Endothelial cell of umbilical vein (primary cell): Measurements from ENCODE around the gene TWIST2. TPM values are rescaled to one million over a fixed set of nuclear protein-coding genes. Genes with fewer than 3 reads are reported as not detected.

ENCODE experiments used
- BruUV-seq: library from RNA; stranded (reverse); fragments of 400-500 nt; replicated peaks from 2 replicates; lab custom pipeline; 2021; lab: Mats Ljungman, UMichigan
- CTCF ChIA-PET: fragments of 300-600, 350-600 bp; sonication (Branson Sonifier 250); formaldehyde crosslinking; loops from one replicate; lab custom pipeline; 2021; ENCODE audit warnings: antibody characterized with exemption, inconsistent platforms; lab: Charles Lee
- POLR2A ChIA-PET: fragments of 300-600, 350-600 bp; sonication (Branson Sonifier 250); formaldehyde crosslinking; loops from one replicate; lab custom pipeline; 2021; ENCODE audit warnings: antibody characterized with exemption, inconsistent platforms; lab: Charles Lee
- DNase-seq: peaks from one replicate; pipeline ENCODE4 v3.0.0-alpha.2; 2011; ENCODE audit warnings: low read depth, low spot score
- FAIRE-seq: peaks from 2 replicates; lab custom pipeline; 2011; peaks lifted over from hg19 to GRCh38; lab: Jason Lieb, UNC
- H2AFZ ChIP-seq: 2 replicates; pipeline ENCODE4 v1.6.0; 2012; ENCODE audit warnings: low read depth, low read length, control low read depth, inconsistent platforms
- H3K27ac ChIP-seq: 2 replicates; pipeline ENCODE4 v1.5.1; 2011; ENCODE audit warnings: low read depth, mild to moderate bottlenecking, control low read depth, low read length, moderate library complexity; ENCODE audit not compliant: insufficient read depth
- H3K27me3 ChIP-seq, 2 experiments: 2 replicates each; pipeline versions ENCODE4 v1.6.0 to v1.6.1; 2011; ENCODE audit warnings: low read length in 2 of 2, mixed read lengths in 1 of 2; ENCODE audit not compliant: control insufficient read depth in 2 of 2, insufficient read depth in 2 of 2
- H3K36me3 ChIP-seq, 2 experiments: 2 replicates in 1 of 2; 3 replicates in 1 of 2; pipeline ENCODE4 v1.5.1; 2011; ENCODE audit warnings: low read length in 2 of 2, mild to moderate bottlenecking in 1 of 2, moderate library complexity in 1 of 2; ENCODE audit not compliant: control insufficient read depth in 2 of 2, insufficient read depth in 2 of 2; ENCODE audit errors: extremely low read depth in 1 of 2
- H3K4me1 ChIP-seq: 3 replicates; pipeline ENCODE4 v1.5.1; 2011; ENCODE audit warnings: mild to moderate bottlenecking, low read length; ENCODE audit not compliant: control insufficient read depth, insufficient read depth; ENCODE audit errors: extremely low read depth
- H3K4me2 ChIP-seq: 2 replicates; pipeline ENCODE4 v1.6.1; 2011; ENCODE audit warnings: low read length, control low read depth, mixed read lengths; ENCODE audit not compliant: insufficient read depth
- H3K4me3 ChIP-seq, 3 experiments: fragments of 200-600 bp in 1 of 3; sonication (generic), shearing (Covaris generic) in 1 of 3; replicated peaks in 1 of 3; 2 replicates each; pipeline ENCODE4 v1.5.1; 2011 to 2016; ENCODE audit warnings: control low read depth in 3 of 3, low read length in 3 of 3, mild to moderate bottlenecking in 2 of 3, inconsistent platforms in 1 of 3, low read depth in 1 of 3, moderate library complexity in 1 of 3; ENCODE audit not compliant: insufficient read depth in 1 of 3
- H3K79me2 ChIP-seq: 2 replicates; pipeline ENCODE4 v1.6.0; 2012; ENCODE audit warnings: low read length, inconsistent platforms; ENCODE audit not compliant: control insufficient read depth, insufficient read depth
- H3K9ac ChIP-seq: replicated peaks from 2 replicates; pipeline ENCODE3; 2011; ENCODE audit warnings: low read length, control low read depth; ENCODE audit not compliant: insufficient read depth; ENCODE audit errors: extremely low read depth
- H3K9me1 ChIP-seq: replicated peaks from 3 replicates; pipeline ENCODE4 v1.6.0; 2011; ENCODE audit warnings: mild to moderate bottlenecking, low read length; ENCODE audit not compliant: control insufficient read depth, insufficient read depth; ENCODE audit errors: extremely low read depth
- H3K9me3 ChIP-seq: replicated peaks from 2 replicates; pipeline ENCODE4 v1.5.1; 2012; ENCODE audit warnings: low read length, inconsistent platforms; ENCODE audit not compliant: control insufficient read depth, insufficient read depth
- H4K20me1 ChIP-seq: replicated peaks from 2 replicates; pipeline ENCODE3; 2011; ENCODE audit warnings: mild to moderate bottlenecking, low read length; ENCODE audit not compliant: control insufficient read depth, insufficient read depth; ENCODE audit errors: extremely low read depth
- EZH2 ChIP-seq: IDR thresholded peaks from 2 replicates; pipeline ENCODE4 v1.6.1; 2012; ENCODE audit warnings: borderline replicate concordance, low read depth, mild to moderate bottlenecking, moderate library complexity, low read length, inconsistent platforms; ENCODE audit not compliant: severe bottlenecking
- FOS ChIP-seq: IDR thresholded peaks from 2 replicates; pipeline ENCODE4 v1.6.1; 2011; ENCODE audit warnings: mild to moderate bottlenecking, low read length, moderate library complexity, borderline replicate concordance; ENCODE audit not compliant: insufficient read depth
- GATA2 ChIP-seq: IDR thresholded peaks from 2 replicates; pipeline ENCODE4 v1.7.0; 2011; ENCODE audit warnings: low read depth, mild to moderate bottlenecking, moderate library complexity, mixed read lengths, low read length; ENCODE audit not compliant: insufficient read length, insufficient read depth
- JUN ChIP-seq: IDR thresholded peaks from 2 replicates; pipeline ENCODE4 v1.6.1; 2011; ENCODE audit warnings: borderline replicate concordance, low read depth; ENCODE audit not compliant: insufficient read length, insufficient read depth
- MYC ChIP-seq: IDR thresholded peaks from one replicate; pipeline ENCODE4 v1.6.1; 2011; ENCODE audit warnings: mild to moderate bottlenecking, low read depth, low read length
- POLR2A ChIP-seq: IDR thresholded peaks from 2 replicates; pipeline ENCODE4 v1.6.1; 2012; ENCODE audit warnings: low read depth, mild to moderate bottlenecking, control low read depth, low read length
- POLR2AphosphoS5 ChIP-seq: IDR thresholded peaks from 2 replicates; pipeline ENCODE4 v1.6.1; 2012; ENCODE audit warnings: low read depth, mild to moderate bottlenecking, control low read depth, low read length, moderate library complexity; ENCODE audit not compliant: insufficient read depth
- dilution Hi-C: fragments of 300-500 bp; cut with MboI; formaldehyde crosslinking; loops from one replicate; pipeline ENCODE4 v1.15.0; 2019; ENCODE audit warnings: low sequenced_read_pairs; ENCODE audit not compliant: extremely low pct_ligation_motif_present
- intact Hi-C: fragments of 100-400 bp; cut with micrococcal nuclease; formaldehyde crosslinking; loops from one replicate; pipeline ENCODE4 v1.10.0; 2022
- polyA plus RNA-seq, 4 experiments: library from polyadenylated mRNA; depleted of rRNA in 3 of 4; stranded (reverse) in 3 of 4; unstranded in 1 of 4; fragments of >200 nt; gene quantifications; 2 replicates each; pipeline versions ENCODE4 v1.2.1 to v1.2.3, GENCODE V29; 2011 to 2012; ENCODE audit warnings: missing spikeins in 1 of 4
- total RNA-seq: library from RNA; stranded (reverse); gene quantifications from 2 replicates; pipeline ENCODE4 v1.2.3, GENCODE V29; 2021
- TF ChIP-seq, protein P1 (sequence below): IDR thresholded peaks from 2 replicates; pipeline ENCODE4 v1.6.1; 2011; ENCODE audit not compliant: insufficient read depth, insufficient read length
- TF ChIP-seq, protein P2 (sequence below), 2 donors: IDR thresholded peaks; 1 replicate in 1 of 2; 2 replicates in 1 of 2; pipeline ENCODE4 v1.5.1; 2011; ENCODE audit warnings: low read length in 2 of 2, mild to moderate bottlenecking in 2 of 2, moderate library complexity in 2 of 2, control low read depth in 1 of 2, inconsistent platforms in 1 of 2, low read depth in 1 of 2; ENCODE audit not compliant: insufficient read depth in 1 of 2; ENCODE audit errors: extremely low read depth in 1 of 2

TWIST2 gene
- total and polyA plus RNA-seq, 2 donors (not counting 3 experiments of a cell fraction or from before 2014, with no cell fraction given), result 2.3 to 3.4 TPM

- H3K4me1 ChIP-seq, result peaks cover 17% of the 10 kb centered on the region
- H2AFZ ChIP-seq, result no peak overlapping the region
- no peaks in the 10 kb centered on the region for H3K9me3 ChIP-seq
- no peaks in the 10 kb centered on the region for H4K20me1 ChIP-seq
- CTCF ChIA-PET, result interaction anchor here (0.8 to 2.4 kb wide), 3 partner anchors 9 to 57 kb away, joined by 3 to 12 read pairs (median 3); no protein-coding TSS in a partner anchor
- POLR2A ChIA-PET, result no interaction called here
- no peaks in the 10 kb centered on the region for H3K79me2 ChIP-seq
- DNase-seq (no peak), FAIRE-seq (no peak)
- H3K4me2 ChIP-seq, result no peak overlapping the region
- intact Hi-C loops (no loop called here), dilution Hi-C loops (no loop called here)
- H3K9me1 ChIP-seq, result no peaks in the 10 kb centered on the region
- H3K27me3 ChIP-seq, result no peaks in the 10 kb centered on the region
- no peak overlapping the region for H3K9ac ChIP-seq
- no peak overlapping the region for H3K4me3 ChIP-seq
- no peak overlapping the region for H3K27ac ChIP-seq
- no TSS peak for BruUV-seq
- TF ChIP-seq EZH2, result no peak
- TF ChIP-seq, protein P1, sequence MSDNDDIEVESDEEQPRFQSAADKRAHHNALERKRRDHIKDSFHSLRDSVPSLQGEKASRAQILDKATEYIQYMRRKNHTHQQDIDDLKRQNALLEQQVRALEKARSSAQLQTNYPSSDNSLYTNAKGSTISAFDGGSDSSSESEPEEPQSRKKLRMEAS, result no peak
- no peak for TF ChIP-seq MYC
- TF ChIP-seq FOS, result no peak
- no peak for TF ChIP-seq JUN
- no peak for TF ChIP-seq POLR2A
- TF ChIP-seq GATA2, result no peak
- no peak for TF ChIP-seq POLR2AphosphoS5
- TF ChIP-seq, protein P2, sequence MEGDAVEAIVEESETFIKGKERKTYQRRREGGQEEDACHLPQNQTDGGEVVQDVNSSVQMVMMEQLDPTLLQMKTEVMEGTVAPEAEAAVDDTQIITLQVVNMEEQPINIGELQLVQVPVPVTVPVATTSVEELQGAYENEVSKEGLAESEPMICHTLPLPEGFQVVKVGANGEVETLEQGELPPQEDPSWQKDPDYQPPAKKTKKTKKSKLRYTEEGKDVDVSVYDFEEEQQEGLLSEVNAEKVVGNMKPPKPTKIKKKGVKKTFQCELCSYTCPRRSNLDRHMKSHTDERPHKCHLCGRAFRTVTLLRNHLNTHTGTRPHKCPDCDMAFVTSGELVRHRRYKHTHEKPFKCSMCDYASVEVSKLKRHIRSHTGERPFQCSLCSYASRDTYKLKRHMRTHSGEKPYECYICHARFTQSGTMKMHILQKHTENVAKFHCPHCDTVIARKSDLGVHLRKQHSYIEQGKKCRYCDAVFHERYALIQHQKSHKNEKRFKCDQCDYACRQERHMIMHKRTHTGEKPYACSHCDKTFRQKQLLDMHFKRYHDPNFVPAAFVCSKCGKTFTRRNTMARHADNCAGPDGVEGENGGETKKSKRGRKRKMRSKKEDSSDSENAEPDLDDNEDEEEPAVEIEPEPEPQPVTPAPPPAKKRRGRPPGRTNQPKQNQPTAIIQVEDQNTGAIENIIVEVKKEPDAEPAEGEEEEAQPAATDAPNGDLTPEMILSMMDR (IDR thresholded peaks at IDR 0.05; ENCODE audit: extremely low read depth in 1 of 2, insufficient read depth in 1 of 2, low read depth in 1 of 2, low read length in 2 of 2), result no peak
- no peaks in the 10 kb centered on the region for H3K36me3 ChIP-seq
These were observed 107.1 kb downstream of the TWIST2 start for GRCh38 chr2:238954841-238955591.
